Stimulated activated CD8-positive, alpha-beta memory T cell treated with anti-CD3 and anti-CD28 coated beads, Interleukin-12 subunit alpha, Interleukin-12 subunit beta, amount 100 ng/mL, for 4 hours (primary cell): ENCODE data around the gene ITGA2B.
"Not testable (repeated sequence)": the region's sequence is repeated elsewhere in the genome, so short reads cannot be mapped to it uniquely, and the experiment has no call there.

Source experiments
- DNase-seq: peaks from one replicate; pipeline ENCODE4 v3.0.0-alpha.2; 2020; ENCODE audit warnings: low read depth

The ITGA2B gene

GRCh38 chr17:44368391-44369243, 20.8 kb downstream of the ITGA2B start:
- not testable (repeated sequence) for DNase-seq

GRCh38 chr17:44367231-44367979, 22.0 kb downstream of the ITGA2B start:
- DNase-seq, result no peak

GRCh38 chr17:44365051-44365450, 24.4 kb downstream of the ITGA2B start:
- not testable (repeated sequence) for DNase-seq

- DNase-seq, result peak; percentile 47
Measured at GRCh38 chr17:44363613-44364159, 25.8 kb downstream of the ITGA2B start, which contains the start of gene FAM171A2. FAM171A2 (minus strand) TSS chr17:44363853; CDS start chr17:44363714, 139 bp downstream.

GRCh38 chr17:44362949-44363612, 26.4 kb downstream of the ITGA2B start:
- DNase-seq, result no peak

- no peak for DNase-seq
Measured at GRCh38 chr17:44362459-44362948, 26.9 kb downstream of the ITGA2B start.

- DNase-seq, result no peak
Measured at GRCh38 chr17:44361292-44362260, 27.9 kb downstream of the ITGA2B start.

- no peak for DNase-seq
Measured at GRCh38 chr17:44360826-44361225, 28.6 kb downstream of the ITGA2B start.

GRCh38 chr17:44360144-44360533, 29.3 kb downstream of the ITGA2B start:
- no peak for DNase-seq

GRCh38 chr17:44359458-44360143, 29.8 kb downstream of the ITGA2B start:
- no peak for DNase-seq

- DNase-seq, result no peak
Measured at GRCh38 chr17:44359006-44359405, 30.4 kb downstream of the ITGA2B start.

- no peak for DNase-seq
Measured at GRCh38 chr17:44358066-44358465, 31.4 kb downstream of the ITGA2B start.

GRCh38 chr17:44356241-44356640, 33.2 kb downstream of the ITGA2B start:
- no peak for DNase-seq

- DNase-seq, result no peak
Measured at GRCh38 chr17:44355642-44356099, 33.8 kb downstream of the ITGA2B start.

GRCh38 chr17:44354582-44355561, 34.6 kb downstream of the ITGA2B start:
- DNase-seq, result peak; percentile 42

- no peak for DNase-seq
Measured at GRCh38 chr17:44353672-44354331, 35.6 kb downstream of the ITGA2B start.

GRCh38 chr17:44352828-44353671, 36.4 kb downstream of the ITGA2B start:
- DNase-seq, result no peak
